ENCODE measurements around the gene ZNF394. TPM values are rescaled to one million over a fixed set of nuclear protein-coding genes. Genes with fewer than 3 reads are reported as not detected.

Gene ZNF394
- total RNA-seq, 1 experiment from 2014 or later, result 20.0 TPM

- ChIA-PET POLR2A (interaction anchor here (0.7 kb wide), 1 partner anchor 14 kb away, joined by 10 read pairs; the partner anchor contains the start of gene ZKSCAN5), CTCF (no interaction called here)
- in situ Hi-C loops (cut with HindIII; ENCODE audit: low pct_unique_long_range_greater_than_20kb, low sequenced_read_pairs), result no loop called here
- Histone ChIP-seq H3K4me3 (ENCODE audit: low read depth in 2 of 2, low read length in 2 of 2) (no peak overlapping the region), H3K27me3 (ENCODE audit: control insufficient read depth, insufficient read depth, low read length) (no peaks in the 10 kb centered on the region), H3K4me1 (ENCODE audit: control insufficient read depth, insufficient read depth, low read length) (no peaks in the 10 kb centered on the region), H3K9me3 (ENCODE audit: control insufficient read depth, insufficient read depth, low read depth, low read length) (peaks cover 19% of the 10 kb centered on the region), H3K36me3 (ENCODE audit: control insufficient read depth, insufficient read depth, low read length) (peaks cover 4% of the 10 kb centered on the region; the same call in 1 of the 2 replicates), H3K27ac (ENCODE audit: low read length) (no peak overlapping the region)
- ATAC-seq (peak; percentile 51; the same call in 1 of the 2 replicates), DNase-seq (ENCODE audit: low read depth, low spot score) (no peak)
- no peak for TF ChIP-seq TCF7L2 (IDR thresholded peaks at IDR 0.05; ENCODE audit: low read depth, low read length)
- no peak for TF ChIP-seq SIN3A (IDR thresholded peaks at IDR 0.05; ENCODE audit: borderline replicate concordance, insufficient read depth, low read depth, low read length)
- no peak for TF ChIP-seq REST (IDR thresholded peaks at IDR 0.05; ENCODE audit: insufficient read depth in 1 of 2, low read depth in 2 of 2, low read length in 1 of 2)
- no peak for TF ChIP-seq POLR2AphosphoS5 (IDR thresholded peaks at IDR 0.05; ENCODE audit: low read depth, low read length)
- no peak for TF ChIP-seq CTCF (IDR thresholded peaks at IDR 0.05)
- no TSS peak for BruUV-seq (replicated peaks)
- intact Hi-C loops (cut with micrococcal nuclease; ENCODE audit: unreplicated experiment), result no loop called here
Measured at GRCh38 chr7:99490878-99491277, 9.2 kb downstream of the ZNF394 start.

DNA sequence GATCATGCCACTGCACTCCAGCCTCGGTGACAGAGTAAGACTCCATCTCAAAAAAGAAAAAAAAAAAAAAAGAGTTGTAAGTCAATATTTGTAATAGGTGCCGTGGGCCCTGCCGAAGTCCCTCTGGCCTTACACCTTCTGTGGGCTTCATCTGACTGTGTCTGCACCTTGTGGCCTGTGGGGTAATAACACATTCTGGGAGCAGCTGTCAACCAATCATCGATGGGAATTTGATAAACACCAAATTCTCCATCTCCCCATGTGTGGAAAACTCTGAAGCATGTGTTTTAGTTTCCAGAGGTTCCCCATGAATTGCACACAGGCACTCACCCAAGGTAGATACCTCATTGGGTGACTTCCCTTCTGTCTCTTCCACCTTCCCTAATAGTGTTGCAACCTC, 10.8 kb downstream of the ZNF394 start:
- ATAC-seq, result peak; percentile 47; the same call in 1 of the 2 replicates

More for the DNA sequence above, 10.8 kb downstream of the ZNF394 start:
- no peak overlapping the region for H3K4me3 ChIP-seq (ENCODE audit: low read depth in 2 of 2, low read length in 2 of 2)
- H3K9me3 ChIP-seq (ENCODE audit: control insufficient read depth, insufficient read depth, low read depth, low read length), result peaks cover 11% of the 10 kb centered on the region
- intact Hi-C loops (cut with micrococcal nuclease; ENCODE audit: unreplicated experiment) (no loop called here), in situ Hi-C loops (cut with HindIII; ENCODE audit: low pct_unique_long_range_greater_than_20kb, low sequenced_read_pairs) (no loop called here)
- H3K27ac ChIP-seq (ENCODE audit: low read length), result no peak overlapping the region
- TF ChIP-seq REST (IDR thresholded peaks at IDR 0.05; ENCODE audit: insufficient read depth in 1 of 2, low read depth in 2 of 2, low read length in 1 of 2) (no peak), TCF7L2 (IDR thresholded peaks at IDR 0.05; ENCODE audit: low read depth, low read length) (no peak), SIN3A (IDR thresholded peaks at IDR 0.05; ENCODE audit: borderline replicate concordance, insufficient read depth, low read depth, low read length) (no peak), CTCF (IDR thresholded peaks at IDR 0.05) (no peak), POLR2AphosphoS5 (IDR thresholded peaks at IDR 0.05; ENCODE audit: low read depth, low read length) (no peak)
- ChIA-PET CTCF (no interaction called here), POLR2A (no interaction called here)
- no peak for DNase-seq (ENCODE audit: low read depth, low spot score)
- BruUV-seq (replicated peaks), result no TSS peak
- no peaks in the 10 kb centered on the region for H3K4me1 ChIP-seq (ENCODE audit: control insufficient read depth, insufficient read depth, low read length)
- H3K36me3 ChIP-seq (ENCODE audit: control insufficient read depth, insufficient read depth, low read length), result peaks cover 2% of the 10 kb centered on the region; the same call in 1 of the 2 replicates
- no peaks in the 10 kb centered on the region for H3K27me3 ChIP-seq (ENCODE audit: control insufficient read depth, insufficient read depth, low read length)

Data from Panc1 (cell line).